Smooth muscle cell (in vitro differentiated cells): ENCODE measurements around the gene PIAS2. TPM values are rescaled to one million over a fixed set of nuclear protein-coding genes. Genes with fewer than 3 reads are reported as not detected.
"Not testable (repeated sequence)": the region's sequence is repeated elsewhere in the genome, so short reads cannot be mapped to it uniquely, and the experiment has no call there.

Experiments used
- DNase-seq: peaks from one replicate; lab custom pipeline; 2025; ENCODE audit not compliant: unreplicated experiment; lab: John Stamatoyannopoulos, UW
- H2AFZ ChIP-seq: fragments of 200-600 bp; sonication (generic); 2 replicates; pipeline ENCODE4 v1.6.0; 2016; ENCODE audit warnings: antibody characterized with exemption, low read depth, mild to moderate bottlenecking
- H3F3A ChIP-seq: fragments of 200-600 bp; sonication (generic); 2 replicates; pipeline ENCODE4 v1.6.0; 2017; ENCODE audit warnings: antibody characterized with exemption, low read depth
- H3K27ac ChIP-seq: fragments of 200-600 bp; sonication (generic); 2 replicates; pipeline ENCODE4 v1.5.1; 2016; ENCODE audit warnings: low read depth, mild to moderate bottlenecking
- H3K27me3 ChIP-seq: fragments of 200-600 bp; sonication (generic); 2 replicates; pipeline ENCODE4 v1.6.1; 2016; ENCODE audit warnings: low read depth, mild to moderate bottlenecking
- H3K36me3 ChIP-seq: fragments of 200-600 bp; sonication (generic); 2 replicates; pipeline ENCODE4 v1.5.1; 2016; ENCODE audit warnings: low read depth
- H3K4me1 ChIP-seq: fragments of 200-600 bp; sonication (generic); 2 replicates; pipeline ENCODE4 v1.5.1; 2016; ENCODE audit warnings: low read depth
- H3K4me2 ChIP-seq: fragments of 200-600 bp; sonication (generic); 2 replicates; pipeline ENCODE4 v1.6.0; 2016; ENCODE audit warnings: mild to moderate bottlenecking
- H3K4me3 ChIP-seq: fragments of 200-600 bp; sonication (generic); 2 replicates; pipeline ENCODE4 v1.5.1; 2016; ENCODE audit warnings: mild to moderate bottlenecking
- H3K79me2 ChIP-seq: fragments of 200-600 bp; sonication (generic); 2 replicates; pipeline ENCODE4 v1.6.0; 2016; ENCODE audit warnings: low read depth, mild to moderate bottlenecking
- H3K9ac ChIP-seq: fragments of 200-600 bp; sonication (generic); 2 replicates; pipeline ENCODE4 v1.6.0; 2016; ENCODE audit warnings: low read depth
- H3K9me3 ChIP-seq: fragments of 200-600 bp; sonication (generic); replicated peaks from 2 replicates; pipeline ENCODE4 v1.5.1; 2016; ENCODE audit warnings: low read depth
- H4K20me1 ChIP-seq: fragments of 200-600 bp; sonication (generic); 2 replicates; pipeline ENCODE4 v1.6.0; 2016; ENCODE audit warnings: low read depth
- WGBS: methylation state at CpG from one replicate; pipeline ENCODE4 v1.1.7; 2016; ENCODE audit warnings: low lambda C conversion rate; 5-methylcytosine and 5-hydroxymethylcytosine counted together
- polyA plus RNA-seq: library from polyadenylated mRNA; unstranded; fragments of >200 nt; fragmentation: Nextera tagmentation; extraction: Ambion mirVana; gene quantifications from 2 replicates; pipeline ENCODE4 v1.2.1, GENCODE V29; 2016
- total RNA-seq: library from RNA; depleted of rRNA; stranded (reverse); fragments of >200 nt; gene quantifications from 2 replicates; pipeline ENCODE4 v1.2.3, GENCODE V29; 2014
- TF ChIP-seq, protein P1 (sequence below): fragments of 200-600 bp; sonication (generic); IDR thresholded peaks from 2 replicates; pipeline ENCODE4 v1.5.1; 2017; ENCODE audit warnings: borderline replicate concordance, mild to moderate bottlenecking, antibody characterized with exemption; ENCODE audit not compliant: insufficient read depth, poor library complexity, severe bottlenecking

Gene PIAS2
- total and polyA plus RNA-seq, 2 experiments from 2014 or later = 15.7 to 26.6 TPM

- TF ChIP-seq, protein P1, sequence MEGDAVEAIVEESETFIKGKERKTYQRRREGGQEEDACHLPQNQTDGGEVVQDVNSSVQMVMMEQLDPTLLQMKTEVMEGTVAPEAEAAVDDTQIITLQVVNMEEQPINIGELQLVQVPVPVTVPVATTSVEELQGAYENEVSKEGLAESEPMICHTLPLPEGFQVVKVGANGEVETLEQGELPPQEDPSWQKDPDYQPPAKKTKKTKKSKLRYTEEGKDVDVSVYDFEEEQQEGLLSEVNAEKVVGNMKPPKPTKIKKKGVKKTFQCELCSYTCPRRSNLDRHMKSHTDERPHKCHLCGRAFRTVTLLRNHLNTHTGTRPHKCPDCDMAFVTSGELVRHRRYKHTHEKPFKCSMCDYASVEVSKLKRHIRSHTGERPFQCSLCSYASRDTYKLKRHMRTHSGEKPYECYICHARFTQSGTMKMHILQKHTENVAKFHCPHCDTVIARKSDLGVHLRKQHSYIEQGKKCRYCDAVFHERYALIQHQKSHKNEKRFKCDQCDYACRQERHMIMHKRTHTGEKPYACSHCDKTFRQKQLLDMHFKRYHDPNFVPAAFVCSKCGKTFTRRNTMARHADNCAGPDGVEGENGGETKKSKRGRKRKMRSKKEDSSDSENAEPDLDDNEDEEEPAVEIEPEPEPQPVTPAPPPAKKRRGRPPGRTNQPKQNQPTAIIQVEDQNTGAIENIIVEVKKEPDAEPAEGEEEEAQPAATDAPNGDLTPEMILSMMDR = no peak
- Histone ChIP-seq H3K4me2 (no peak overlapping the region), H3K4me3 (no peak overlapping the region), H3K79me2 (peaks cover 13% of the 10 kb centered on the region), H2AFZ (no peak overlapping the region), H3F3A (no peaks in the 10 kb centered on the region), H3K9ac (no peak overlapping the region), H4K20me1 (peaks cover 9% of the 10 kb centered on the region), H3K4me1 (no peaks in the 10 kb centered on the region), H3K27ac (no peak overlapping the region), H3K9me3 (no peaks in the 10 kb centered on the region), H3K36me3 (no peaks in the 10 kb centered on the region), H3K27me3 (no peaks in the 10 kb centered on the region)
- no peak for DNase-seq
- 86% methylated on average over 2 of the region's 2 CpGs for WGBS
Observed at GRCh38 chr18:46866523-46866922, 50.8 kb downstream of the PIAS2 start.

- DNase-seq = not testable (repeated sequence)
Observed at GRCh38 chr18:46865245-46865644, 52.1 kb downstream of the PIAS2 start.

GRCh38 chr18:46859855-46860254, 57.5 kb downstream of the PIAS2 start:
- Histone ChIP-seq H3K36me3 (no peaks in the 10 kb centered on the region), H3K4me1 (no peaks in the 10 kb centered on the region), H3K9me3 (no peaks in the 10 kb centered on the region), H3K4me3 (no peak overlapping the region), H3F3A (no peaks in the 10 kb centered on the region), H3K27me3 (no peaks in the 10 kb centered on the region), H3K4me2 (no peak overlapping the region), H3K27ac (no peak overlapping the region), H3K9ac (no peak overlapping the region), H4K20me1 (peaks cover 24% of the 10 kb centered on the region), H2AFZ (no peak overlapping the region), H3K79me2 (no peaks in the 10 kb centered on the region)
- 87% methylated on average over 2 of the region's 2 CpGs for WGBS
- TF ChIP-seq, protein P1 = no peak
- DNase-seq = no peak

More at GRCh38 chr18:46865245-46865644, 52.1 kb downstream of the PIAS2 start:
- not testable (repeated sequence) for H2AFZ ChIP-seq, H4K20me1 ChIP-seq, H3K27ac ChIP-seq, H3K4me3 ChIP-seq, H3K9ac ChIP-seq, H3K79me2 ChIP-seq, H3K4me1 ChIP-seq, H3K36me3 ChIP-seq, H3F3A ChIP-seq, H3K4me2 ChIP-seq, H3K9me3 ChIP-seq, H3K27me3 ChIP-seq
- WGBS = 96% methylated on average over 8 of the region's 8 CpGs

DNA sequence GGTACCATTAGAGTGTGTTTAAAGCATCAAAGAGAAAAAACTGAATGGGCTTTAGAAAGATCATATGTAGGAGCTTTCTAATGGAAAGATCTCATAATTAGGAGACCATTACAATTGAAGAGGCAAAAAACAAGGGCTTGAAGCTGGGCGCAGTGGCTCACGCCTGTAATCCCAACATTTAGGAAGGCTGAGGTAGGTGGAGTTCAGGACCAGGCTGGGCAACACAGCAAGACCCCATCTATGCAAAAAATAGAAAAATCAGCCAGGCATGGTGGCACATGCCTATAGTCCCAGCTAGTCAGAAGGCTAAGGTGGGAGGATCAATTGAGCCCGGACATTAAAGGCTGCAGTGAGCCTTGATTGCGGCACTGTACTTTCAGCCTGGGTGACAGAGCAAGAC, 59.0 kb downstream of the PIAS2 start:
- H3K9me3 ChIP-seq = no peaks in the 10 kb centered on the region
- no peak for DNase-seq
- WGBS = 93% methylated on average over 4 of the region's 4 CpGs
- no peaks in the 10 kb centered on the region for H3K79me2 ChIP-seq
- TF ChIP-seq, protein P1 = no peak
- H3K27ac ChIP-seq = no peak overlapping the region
- no peak overlapping the region for H3K4me3 ChIP-seq
- no peak overlapping the region for H2AFZ ChIP-seq
- no peaks in the 10 kb centered on the region for H3F3A ChIP-seq
- H3K4me1 ChIP-seq = no peaks in the 10 kb centered on the region
- peaks cover 24% of the 10 kb centered on the region for H4K20me1 ChIP-seq
- H3K9ac ChIP-seq = no peak overlapping the region
- H3K27me3 ChIP-seq = no peaks in the 10 kb centered on the region
- no peaks in the 10 kb centered on the region for H3K36me3 ChIP-seq
- no peak overlapping the region for H3K4me2 ChIP-seq
